Stimulated activated CD4-positive, alpha-beta T cell treated with anti-CD3 and anti-CD28 coated beads, Interleukin-15, amount 100 ng/mL, for 48 hours (primary cell): ENCODE measurements around the gene NCOA7.
A peak's percentile ranks its signal among the peaks of the same experiment; 100 is the strongest.

Experiments
- DNase-seq, 2 donors: peaks; one replicate each; pipeline ENCODE4 v3.0.0-alpha.2; 2020; ENCODE audit warnings: low read depth in 2 of 2

NCOA7 gene

GRCh38 chr6:125790358-125791150 lies at the start of gene NCOA7:
Gene NCOA7, plus strand, starts transcription at chr6:125790960. Its CDS starts 24,395 bp downstream, at chr6:125815355.
- peak; percentile 53 to 67 for DNase-seq

GRCh38 chr6:125741336-125741735 lies 49.4 kb upstream of the NCOA7 start:
- DNase-seq = no peak

- DNase-seq = no peak
Measured at GRCh38 chr6:125742024-125742423, 48.7 kb upstream of the NCOA7 start.

- DNase-seq = no peak
Measured at GRCh38 chr6:125742464-125743120, 48.2 kb upstream of the NCOA7 start.

GRCh38 chr6:125743604-125744003 lies 47.2 kb upstream of the NCOA7 start:
- no peak for DNase-seq

- no peak for DNase-seq
Measured at GRCh38 chr6:125745281-125746018, 45.3 kb upstream of the NCOA7 start.

- no peak for DNase-seq
Measured at GRCh38 chr6:125746019-125746414, 44.7 kb upstream of the NCOA7 start.

- DNase-seq = peak; percentile 36 to 49
Measured at GRCh38 chr6:125746731-125747588, 43.8 kb upstream of the NCOA7 start.

GRCh38 chr6:125747589-125748405 lies 43.0 kb upstream of the NCOA7 start:
- DNase-seq = no peak

- DNase-seq = no peak
Measured at GRCh38 chr6:125748406-125749172, 42.2 kb upstream of the NCOA7 start.

GRCh38 chr6:125749173-125749864 lies 41.4 kb upstream of the NCOA7 start, which contains the start of gene HEY2:
Gene HEY2, plus strand, starts transcription at chr6:125749632. Its CDS starts 145 bp downstream, at chr6:125749777.
- peak; percentile 59 to 81 for DNase-seq

GRCh38 chr6:125749865-125750691 lies 40.7 kb upstream of the NCOA7 start:
- no peak for DNase-seq

GRCh38 chr6:125750692-125751333 lies 39.9 kb upstream of the NCOA7 start:
- DNase-seq = no peak

GRCh38 chr6:125751334-125751916 lies 39.3 kb upstream of the NCOA7 start:
- DNase-seq = no peak

- no peak for DNase-seq
Measured at GRCh38 chr6:125752773-125753172, 38.0 kb upstream of the NCOA7 start.

- DNase-seq = no peak
Measured at GRCh38 chr6:125753218-125753936, 37.4 kb upstream of the NCOA7 start.

GRCh38 chr6:125753937-125754259 lies 36.9 kb upstream of the NCOA7 start:
- no peak for DNase-seq
